Ureter (tissue), 1 donor: ENCODE results near the gene NR2F1. TPM values are rescaled to one million over a fixed set of nuclear protein-coding genes. Genes with fewer than 3 reads are reported as not detected.
"Not testable (repeated sequence)": the region's sequence is repeated elsewhere in the genome, so short reads cannot be mapped to it uniquely, and the experiment has no call there.

Experiments used
- DNase-seq: peaks from one replicate; pipeline ENCODE4 v3.0.0-alpha.2; 2020; ENCODE audit warnings: low spot score
- total RNA-seq: library from RNA; stranded (reverse); gene quantifications from one replicate; pipeline ENCODE4 v1.2.4, GENCODE V29; 2023
- donor health status: DM: yes; HTN: yes; CAD: no.

Gene NR2F1
- total RNA-seq = 64.4 TPM

DNA sequence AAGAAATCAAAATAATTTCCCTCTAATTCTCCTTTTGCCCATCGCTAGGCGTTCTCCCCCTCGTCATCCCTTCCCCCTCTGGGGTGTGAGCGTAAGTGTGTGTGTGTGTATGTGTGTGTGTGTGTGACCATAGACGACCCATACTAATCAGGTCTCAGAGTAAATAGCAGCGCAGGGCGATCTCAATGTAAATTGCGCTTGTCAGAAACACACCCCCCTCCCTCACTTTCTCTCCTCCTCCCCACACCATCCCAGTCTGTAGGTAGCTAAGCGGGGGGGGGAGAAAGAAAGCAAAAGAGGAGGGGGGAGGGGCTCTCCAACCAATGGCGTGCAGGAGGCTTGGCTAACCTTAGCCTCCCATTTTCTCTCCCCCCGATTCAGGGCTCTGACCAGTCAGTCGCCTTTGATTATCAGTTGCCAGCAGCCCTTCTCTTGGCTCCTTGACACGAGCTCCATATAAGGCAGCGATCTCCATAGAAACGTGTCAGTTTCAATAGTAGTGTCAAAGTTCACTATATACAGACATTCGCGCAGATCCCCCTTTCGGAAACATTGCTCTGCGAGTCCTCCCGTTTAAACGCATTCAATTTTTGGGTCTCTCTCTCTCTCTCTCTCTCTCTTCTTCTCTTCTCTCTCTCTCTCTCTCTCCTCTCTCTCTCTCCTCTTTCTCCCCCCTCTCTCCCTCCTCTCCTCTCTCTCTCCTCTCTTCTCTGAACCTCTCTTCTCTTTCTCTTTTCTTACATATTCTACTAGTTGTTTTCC, at the start of gene NR2F1:
Gene NR2F1 (plus strand): TSS at position 546 of the 762 bp plus-strand sequence. CDS start 1,802 bp downstream, outside the sequence.
- peak; percentile 85 for DNase-seq

DNA sequence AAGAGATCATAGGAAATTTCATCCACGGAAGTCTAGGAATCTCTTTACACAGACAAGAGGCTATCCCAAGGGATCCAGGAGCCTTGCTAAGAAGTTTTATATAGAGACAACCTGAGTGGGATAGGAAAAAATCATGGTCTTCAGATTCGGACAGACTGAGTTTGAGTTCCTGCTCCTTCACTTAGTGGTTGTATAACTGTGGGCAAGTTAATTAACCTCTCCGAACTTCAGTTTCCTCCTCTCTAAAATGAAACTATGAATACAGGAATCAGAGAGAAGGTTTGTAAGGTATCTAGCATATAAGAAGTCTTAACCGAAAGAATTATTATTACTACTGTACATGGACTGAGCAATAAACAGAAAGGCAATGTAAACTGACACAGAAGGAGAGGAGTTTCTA, 37.1 kb upstream of the NR2F1 start:
- no peak for DNase-seq

DNA sequence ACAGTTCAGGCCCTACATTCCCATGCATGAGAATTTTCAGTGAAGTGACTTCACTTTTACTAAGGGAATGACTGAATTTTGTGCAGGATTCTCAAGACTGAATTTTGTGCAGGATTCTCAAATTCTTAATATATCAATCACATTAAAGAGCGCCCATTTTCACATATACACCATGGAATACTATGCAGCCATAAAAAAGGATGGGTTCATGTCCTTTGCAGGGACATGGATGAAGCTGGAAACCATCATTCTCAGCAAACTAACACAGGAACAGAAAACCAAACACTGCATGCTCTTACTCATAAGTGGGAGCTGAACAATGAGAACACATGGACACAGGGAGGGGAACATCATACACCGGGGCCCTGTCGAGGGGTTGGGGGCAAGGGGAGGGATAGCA, 33.4 kb upstream of the NR2F1 start:
- not testable (repeated sequence) for DNase-seq

DNA sequence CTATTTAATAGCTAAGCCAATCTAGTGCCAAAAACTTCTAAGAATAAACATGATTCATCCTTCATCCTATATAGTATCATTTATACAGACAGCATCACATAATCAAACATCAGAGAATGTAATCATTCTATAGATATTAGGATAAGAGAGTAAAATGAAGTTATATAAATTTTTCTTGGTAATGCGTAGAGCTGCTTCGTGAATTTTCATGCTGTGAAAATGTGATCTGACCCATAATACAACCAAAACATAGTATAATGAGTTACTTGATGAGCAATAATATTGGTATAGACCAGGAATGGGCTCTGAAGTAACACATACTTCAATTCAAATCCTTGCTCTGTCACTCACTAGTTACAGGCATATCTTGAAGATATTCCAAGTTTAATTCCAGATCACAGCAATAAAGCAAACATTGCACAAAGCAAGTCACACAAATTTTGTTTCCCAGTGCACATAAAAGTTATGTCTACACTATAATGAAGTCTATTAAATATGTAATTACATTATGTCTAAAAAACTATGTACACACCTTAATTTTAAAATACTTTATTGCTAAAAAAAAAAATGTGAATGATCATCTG, 25.9 kb upstream of the NR2F1 start:
- no peak for DNase-seq

DNA sequence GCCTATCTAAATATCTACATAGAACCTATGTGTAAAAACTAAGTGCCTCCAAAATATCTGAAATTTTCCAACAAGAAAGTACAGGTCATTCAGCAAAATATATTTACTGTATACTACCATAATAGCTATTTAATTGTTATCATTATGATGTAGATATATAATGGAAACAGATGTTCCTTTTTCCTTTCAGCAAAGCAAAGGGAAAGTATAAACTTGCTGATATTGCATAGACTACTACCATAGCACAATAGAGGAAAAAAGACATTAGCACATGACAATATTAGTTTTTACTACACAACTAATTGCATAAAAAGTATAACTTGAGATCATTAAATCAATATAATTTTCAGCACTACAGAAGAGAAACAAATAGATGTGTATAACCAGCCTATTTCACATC, 16.9 kb upstream of the NR2F1 start:
- DNase-seq = no peak

DNA sequence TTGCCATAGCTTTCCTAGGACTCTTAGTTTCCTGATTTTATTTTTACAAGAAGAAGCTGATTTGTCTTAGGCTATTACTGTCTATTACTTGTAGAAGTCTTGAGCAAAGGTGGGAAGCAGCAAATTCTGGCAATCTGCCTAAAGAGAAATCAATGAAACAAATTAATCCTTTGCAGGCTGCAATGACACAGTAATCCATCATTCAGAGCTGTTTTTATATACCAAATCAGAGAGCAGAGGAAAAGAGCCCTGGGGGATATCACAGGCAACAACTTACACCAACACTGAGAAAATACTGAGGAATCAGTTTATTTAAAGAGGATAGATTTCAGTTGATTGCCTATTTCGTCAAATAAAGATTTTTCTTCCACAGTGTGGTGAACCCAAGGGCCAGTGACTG, 15.6 kb upstream of the NR2F1 start:
- DNase-seq = no peak

DNA sequence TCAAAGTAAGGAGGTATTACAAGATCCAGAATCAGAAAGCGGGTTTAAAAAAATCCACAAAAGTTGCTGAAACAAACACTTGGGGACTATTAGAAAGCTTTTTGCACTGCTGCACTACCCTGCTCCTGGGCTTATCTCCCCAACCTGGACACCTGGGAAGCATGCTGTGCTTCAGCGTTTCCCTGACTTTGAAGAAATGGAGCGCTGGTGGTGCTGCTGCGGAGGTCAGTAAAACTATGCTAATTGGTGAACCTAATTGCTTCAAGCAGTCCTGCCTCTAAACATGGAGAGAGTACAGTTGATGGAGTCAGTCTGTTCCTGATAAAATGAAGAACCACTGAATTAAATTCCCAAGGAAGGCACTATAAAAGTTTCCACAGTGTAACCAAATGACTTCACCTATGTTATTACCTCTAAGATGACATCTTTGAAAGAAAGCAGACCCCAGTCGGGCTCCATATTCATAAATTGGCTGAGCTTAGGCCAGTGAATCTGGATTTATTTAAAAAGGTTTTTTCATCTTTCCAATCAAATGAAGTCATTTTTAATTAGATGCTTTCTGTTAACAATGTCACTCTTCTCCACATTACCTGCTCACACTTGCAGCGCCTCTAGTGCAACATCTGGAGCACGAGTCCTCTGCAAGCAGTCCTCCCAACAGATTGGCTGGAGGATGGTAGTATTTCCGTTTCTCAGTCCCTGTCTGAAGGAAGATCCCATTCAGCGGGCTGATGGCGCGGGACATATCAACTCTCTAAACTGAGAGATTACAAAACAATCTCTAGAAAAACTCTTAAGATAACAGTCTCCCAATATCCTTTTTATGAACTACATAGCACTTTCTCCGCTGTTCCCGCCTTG, 13.5 kb upstream of the NR2F1 start:
- no peak for DNase-seq

DNA sequence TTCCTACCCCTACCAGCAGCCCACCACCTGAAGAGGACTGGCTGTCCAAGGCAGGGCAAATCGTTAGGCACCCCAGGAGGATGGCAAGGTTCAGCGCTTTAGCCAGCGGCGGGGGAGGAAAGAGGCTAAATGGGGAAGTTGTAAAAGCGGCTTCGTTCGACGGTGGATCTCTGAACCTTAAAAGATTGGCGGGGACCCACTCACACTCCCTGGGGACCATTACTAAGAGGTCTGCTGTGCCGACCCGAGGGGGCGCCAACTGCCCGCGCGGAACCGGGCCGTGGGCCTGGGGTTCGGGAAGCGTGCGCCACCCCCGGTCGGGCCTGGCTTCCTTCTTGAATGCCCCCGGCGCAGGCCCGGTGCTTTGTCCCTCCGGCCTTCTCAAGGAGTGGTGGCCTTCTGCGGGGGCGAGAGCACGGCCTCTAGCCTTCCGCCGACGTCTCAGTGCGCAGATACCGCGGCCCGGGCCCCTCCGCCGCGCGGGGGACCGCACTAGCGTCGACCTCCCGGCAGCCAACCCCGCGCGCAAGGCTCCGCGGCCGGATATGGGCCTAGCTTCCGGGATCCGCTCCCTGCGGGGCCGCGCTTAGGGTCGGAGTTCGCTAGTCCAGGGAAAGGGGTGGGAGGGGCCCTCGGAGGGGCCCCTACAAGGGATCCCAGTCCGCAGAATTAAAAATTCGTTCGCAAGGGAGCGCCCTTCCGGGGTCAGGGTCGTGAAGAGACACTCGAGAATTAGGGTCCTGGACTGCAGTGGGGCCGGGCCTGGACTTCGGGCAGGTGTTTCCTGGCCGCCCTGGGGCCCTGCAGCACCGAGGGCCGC, 12.5 kb upstream of the NR2F1 start:
- DNase-seq = no peak

DNA sequence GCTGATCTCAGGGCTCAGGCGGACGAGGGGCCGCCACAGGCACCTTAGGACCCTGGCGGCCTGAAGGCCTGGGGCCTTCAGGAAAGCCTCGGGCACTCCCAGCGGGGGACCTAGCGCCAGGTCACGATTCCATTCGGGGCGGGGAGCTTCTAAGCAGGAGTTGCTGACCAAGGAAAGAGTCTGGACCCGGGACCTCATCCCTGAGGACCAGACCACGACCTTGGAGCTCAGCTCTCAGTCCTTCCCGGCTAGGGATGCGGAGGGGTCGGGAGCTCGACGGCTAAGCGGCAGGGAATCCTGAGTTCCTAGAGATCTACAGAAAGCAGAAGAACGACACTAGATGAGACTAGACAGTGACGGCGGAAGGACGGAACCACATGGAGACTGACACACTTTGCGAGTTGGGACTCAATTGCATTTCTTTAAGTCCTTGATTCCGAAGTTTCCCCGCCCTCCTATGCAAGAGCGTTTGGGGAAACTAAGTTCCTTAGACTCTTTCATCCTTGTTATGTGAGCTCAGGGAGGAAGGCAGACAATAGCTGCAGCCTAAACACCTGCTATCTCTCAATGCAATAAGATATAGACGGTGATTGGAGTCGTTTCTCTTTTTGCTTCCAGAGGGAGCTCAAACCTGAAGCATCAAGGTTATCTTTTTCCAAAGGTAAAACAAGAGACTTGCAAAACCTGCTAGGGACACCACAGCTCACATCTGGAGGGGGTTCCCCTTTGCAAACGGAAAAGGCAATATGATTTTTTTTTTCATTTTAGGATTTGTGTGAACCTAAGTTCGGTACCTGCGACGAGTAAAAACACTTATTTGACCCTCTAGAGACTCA, 11.7 kb upstream of the NR2F1 start:
- DNase-seq = no peak

DNA sequence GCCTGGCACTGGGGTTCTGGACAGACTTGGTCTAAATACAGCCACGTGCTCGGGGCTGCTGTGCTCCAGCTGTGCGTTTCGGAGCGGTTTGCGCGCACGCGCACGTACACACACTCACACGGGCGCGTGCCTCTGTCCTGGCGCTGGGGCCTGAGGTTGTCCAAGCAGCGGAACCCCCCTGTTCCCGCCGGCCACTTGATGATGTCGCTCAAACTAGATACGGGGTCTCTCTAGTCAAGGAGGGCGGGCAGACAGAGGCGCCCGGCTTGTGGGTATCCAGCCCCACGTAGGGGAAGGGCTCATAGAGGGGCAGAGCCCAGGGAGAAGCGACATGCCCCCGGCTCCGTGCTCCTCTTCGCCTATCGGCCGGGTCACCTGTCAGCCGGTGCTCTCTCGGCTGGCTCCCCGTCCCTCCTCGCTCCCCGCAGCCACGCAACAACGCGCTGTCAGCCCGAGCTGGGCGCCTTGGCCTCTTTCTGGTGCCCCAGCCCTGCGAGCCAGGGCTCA, 10.9 kb upstream of the NR2F1 start:
- DNase-seq = no peak

DNA sequence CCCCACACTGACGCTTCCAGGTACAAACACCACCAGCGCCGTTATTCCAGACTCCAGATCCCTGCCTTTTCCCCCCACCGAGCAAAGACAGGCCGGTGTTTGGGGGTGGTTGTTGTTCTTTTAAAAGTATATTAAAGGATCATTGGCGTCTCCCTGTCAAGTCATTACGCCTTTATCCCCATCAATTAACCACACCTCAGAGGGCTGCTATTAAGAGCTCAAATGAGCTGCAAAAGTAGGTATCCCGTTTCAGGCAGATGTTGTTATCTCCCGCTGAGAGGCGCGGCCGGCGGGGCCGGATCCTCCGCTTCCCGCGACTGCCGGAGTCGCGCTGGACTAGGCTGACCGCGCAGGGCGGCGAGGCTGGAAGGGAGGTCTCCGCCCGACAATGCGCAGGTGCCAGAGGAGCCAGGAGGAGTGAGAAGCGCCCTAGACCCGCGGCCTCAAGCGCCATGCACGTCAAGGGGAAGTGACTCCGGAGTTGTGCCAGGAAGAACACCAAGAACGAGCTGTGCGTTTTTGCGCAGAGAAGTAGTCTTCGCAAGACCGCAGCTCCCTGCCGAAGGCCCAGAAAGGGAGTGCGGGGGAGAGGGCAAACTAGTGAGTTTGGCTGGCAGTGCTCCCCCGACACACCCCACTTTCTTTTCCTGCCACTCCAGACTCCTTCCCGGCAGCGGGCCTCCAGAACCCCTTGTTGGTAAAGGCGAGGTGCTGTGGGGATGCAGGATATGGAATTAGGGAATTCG, 10.2 kb upstream of the NR2F1 start:
- no peak for DNase-seq

DNA sequence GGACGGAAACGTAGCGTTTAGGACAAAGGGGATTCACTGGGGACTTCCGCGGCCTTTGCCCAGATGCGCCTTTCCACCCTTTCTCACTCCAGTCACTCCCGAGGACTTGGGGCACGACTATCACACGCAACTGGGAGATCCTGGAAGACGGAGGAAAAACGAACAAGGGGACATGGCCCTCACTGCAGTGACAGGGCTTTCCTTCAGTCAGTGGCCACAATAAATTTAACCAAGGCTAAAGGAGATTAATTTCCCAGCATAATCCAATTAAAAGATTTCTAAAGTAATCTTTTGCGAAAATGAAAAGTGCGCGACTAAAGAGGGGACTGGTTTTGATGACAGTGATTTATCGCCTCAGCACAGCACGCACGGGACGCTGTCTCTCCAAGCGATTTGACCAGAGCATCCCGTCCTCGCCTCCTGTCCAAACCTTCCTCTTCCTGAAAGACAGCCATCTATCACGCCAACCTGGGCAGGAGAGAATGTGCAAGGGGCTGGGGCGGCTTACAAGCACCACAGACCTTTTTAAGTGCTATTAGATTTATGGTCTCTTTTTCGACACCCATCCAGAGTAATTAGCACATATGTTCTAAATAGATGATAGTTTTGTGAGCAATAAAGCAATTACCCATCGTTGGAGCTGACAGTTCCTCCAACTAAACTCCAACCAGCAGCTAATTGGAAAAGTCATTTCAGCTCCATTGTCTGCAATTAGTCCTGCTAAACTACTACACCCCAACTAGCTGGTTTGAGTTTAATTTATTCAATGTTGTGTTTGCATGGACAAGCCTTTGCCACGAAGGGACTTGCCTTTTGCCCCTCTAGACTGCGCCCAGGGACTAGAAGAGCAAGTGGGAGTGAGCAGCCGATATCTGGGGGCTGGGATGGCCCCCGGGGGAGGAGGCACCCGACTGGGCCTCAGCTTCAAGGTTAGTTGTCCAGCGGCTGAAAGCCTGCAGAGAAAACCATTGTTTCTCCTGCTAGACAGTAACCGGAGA, 9.4 kb upstream of the NR2F1 start:
- DNase-seq = no peak

DNA sequence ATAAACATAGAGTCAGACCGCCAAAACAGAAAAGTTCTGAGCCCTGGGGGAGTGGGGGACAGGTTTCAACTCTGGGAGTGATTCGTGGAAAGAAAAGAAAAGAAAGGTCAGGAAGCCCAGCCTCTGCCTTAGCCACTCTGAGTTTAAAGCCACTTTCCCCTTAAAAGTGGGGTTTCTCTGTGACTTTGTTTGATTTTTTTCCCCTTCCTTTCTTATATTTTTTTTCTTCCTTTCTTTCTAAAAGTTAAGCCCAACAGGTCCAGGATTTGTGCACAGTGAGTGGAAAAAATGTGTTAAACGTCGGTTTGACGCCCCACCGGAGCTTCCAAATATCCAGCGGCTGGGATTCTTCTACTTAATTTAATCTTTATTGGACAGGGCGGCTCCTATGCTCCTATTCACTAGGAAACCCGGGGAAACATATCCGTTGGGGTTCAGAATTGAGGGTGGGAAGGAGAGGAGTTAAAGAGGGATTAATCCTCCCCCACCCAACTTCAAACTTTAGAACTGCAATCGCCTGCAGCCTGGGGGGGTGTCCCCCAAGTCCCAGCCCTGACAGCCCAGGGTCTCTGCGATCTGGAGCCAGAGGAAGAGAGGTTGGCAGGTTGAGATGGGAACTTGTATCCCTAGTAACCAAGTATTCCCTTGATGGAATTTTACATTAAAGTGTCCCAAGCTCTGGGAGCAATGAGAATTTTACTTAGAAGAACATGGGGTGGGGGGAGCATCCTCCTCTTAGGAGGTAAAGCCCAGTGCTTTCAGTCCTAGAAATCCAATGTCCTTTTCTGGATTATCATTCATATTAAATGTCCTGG, 8.3 kb upstream of the NR2F1 start:
- no peak for DNase-seq

DNA sequence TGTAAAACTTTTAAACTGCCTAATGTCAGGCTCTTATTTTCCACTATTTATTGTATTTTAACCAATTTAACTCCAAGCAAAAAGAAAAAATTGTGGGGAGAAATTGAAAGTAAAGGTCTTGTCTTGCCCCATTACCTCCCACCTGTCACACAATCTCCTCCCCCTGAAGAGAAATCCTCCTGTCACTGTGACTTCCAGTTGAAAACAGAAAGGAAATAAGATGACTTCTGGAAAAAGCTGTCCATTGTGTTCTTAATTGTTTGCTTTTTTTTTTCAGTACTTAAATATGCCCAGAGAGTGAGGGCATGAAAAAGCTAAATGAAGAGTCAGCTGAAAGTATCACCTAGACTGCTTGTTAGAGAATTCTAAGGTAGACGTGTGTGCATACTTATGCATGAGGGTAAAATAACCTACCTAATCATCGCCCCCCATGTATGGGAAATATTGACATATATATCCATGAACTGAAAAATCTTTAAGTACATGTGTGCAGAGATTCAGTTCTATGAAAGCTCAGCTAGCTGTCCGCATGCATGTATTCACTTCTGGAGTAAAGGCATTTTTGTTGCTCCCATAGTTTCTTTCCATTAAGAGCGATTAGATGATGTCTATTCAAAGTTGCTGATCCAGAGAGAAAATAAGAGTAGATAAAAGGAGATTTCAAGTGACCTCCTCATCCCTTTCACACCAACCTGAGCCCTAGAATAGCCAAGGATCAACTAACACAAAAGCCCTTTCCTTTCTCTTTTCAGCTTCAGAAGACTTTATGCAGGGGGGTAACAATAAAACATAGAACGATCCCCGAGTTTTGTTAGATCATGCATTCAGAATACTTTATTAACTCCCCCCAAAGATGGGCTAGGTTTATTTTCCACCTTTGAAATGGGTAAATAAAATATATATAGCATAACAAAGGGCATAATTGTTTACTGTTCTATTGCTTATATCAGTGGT, 7.3 kb upstream of the NR2F1 start:
- DNase-seq = no peak

DNA sequence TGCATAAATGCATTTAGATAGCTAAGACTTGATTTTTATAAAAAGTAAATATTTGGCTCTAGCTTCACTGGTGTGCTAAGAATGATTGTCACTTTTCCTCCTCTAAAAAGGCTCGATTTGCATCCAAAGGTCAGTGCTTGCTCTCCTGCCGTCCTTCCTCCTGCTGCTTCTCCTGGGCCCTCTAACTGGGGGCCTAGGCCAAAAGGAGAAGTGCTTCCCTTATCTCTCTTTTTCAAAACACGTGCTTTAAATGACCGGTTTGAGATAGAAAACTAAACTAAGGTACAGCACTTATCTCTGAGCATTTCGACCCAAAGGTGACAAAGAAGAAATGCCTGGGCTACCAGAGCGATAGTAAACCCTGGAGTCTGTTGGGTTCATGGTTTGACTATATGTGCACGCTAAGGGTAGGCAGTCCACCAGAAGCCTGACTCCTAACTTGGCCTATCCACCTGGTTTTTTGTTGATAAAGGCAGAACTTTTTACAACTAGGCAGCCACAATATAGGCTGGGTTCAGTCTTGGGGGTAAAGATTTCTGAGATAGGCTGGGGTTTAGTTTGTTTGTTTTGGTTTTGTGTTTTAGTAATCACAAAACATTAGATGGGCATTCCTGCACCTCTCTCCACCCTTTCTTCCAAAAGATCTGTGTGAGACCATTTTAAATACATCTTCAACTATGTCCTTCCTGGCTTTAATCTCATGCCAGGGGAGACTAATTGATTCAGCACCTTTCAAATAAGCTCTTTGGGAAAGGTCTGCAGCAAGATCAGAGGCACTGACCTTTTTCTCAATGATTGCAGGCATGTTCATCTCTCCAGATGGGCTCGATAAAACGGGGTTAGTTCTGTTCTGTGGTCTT, 5.8 kb upstream of the NR2F1 start:
- no peak for DNase-seq
